Effector memory CD4-positive, alpha-beta T cell (primary cell): ENCODE measurements around the gene CASP10.
"Not testable (repeated sequence)": the region's sequence is repeated elsewhere in the genome, so short reads cannot be mapped to it uniquely, and the experiment has no call there.

Experiments
- DNase-seq, 3 donors: peaks; one replicate each; pipeline ENCODE4 v3.0.0-alpha.2; 2020
- H3K27ac ChIP-seq: 2 replicates; pipeline ENCODE4 v1.7.0; 2013; ENCODE audit warnings: mild to moderate bottlenecking, low read length, moderate library complexity; ENCODE audit not compliant: insufficient read depth, poor library complexity, severe bottlenecking
- H3K27me3 ChIP-seq: replicated peaks from 2 replicates; pipeline ENCODE4 v1.7.0; 2013; ENCODE audit warnings: mild to moderate bottlenecking, low read length; ENCODE audit not compliant: insufficient read depth, control insufficient read depth, poor library complexity, severe bottlenecking
- H3K36me3 ChIP-seq: 2 replicates; pipeline ENCODE4 v1.7.0; 2013; ENCODE audit warnings: mild to moderate bottlenecking, low read length, moderate library complexity; ENCODE audit not compliant: control insufficient read depth, insufficient read depth
- H3K4me1 ChIP-seq: 2 replicates; pipeline ENCODE4 v1.7.0; 2013; ENCODE audit warnings: low read length, mild to moderate bottlenecking; ENCODE audit not compliant: control insufficient read depth, insufficient read depth, poor library complexity, severe bottlenecking
- H3K4me3 ChIP-seq: 2 replicates; pipeline ENCODE4 v1.7.0; 2013; ENCODE audit warnings: low read length, low read depth, mild to moderate bottlenecking; ENCODE audit not compliant: insufficient read depth, poor library complexity, severe bottlenecking
- H3K9me3 ChIP-seq: 2 replicates; pipeline ENCODE4 v1.7.0; 2013; ENCODE audit warnings: mild to moderate bottlenecking, low read length, moderate library complexity; ENCODE audit not compliant: control insufficient read depth

CASP10 gene

GRCh38 chr2:201156640-201157039, 26.3 kb upstream of the CASP10 start:
- no peaks in the 10 kb centered on the region for H3K9me3 ChIP-seq
- H3K27ac ChIP-seq: no peak overlapping the region
- H3K4me1 ChIP-seq: peaks cover 8% of the 10 kb centered on the region
- no peak overlapping the region for H3K4me3 ChIP-seq
- peaks cover 68% of the 10 kb centered on the region for H3K36me3 ChIP-seq
- H3K27me3 ChIP-seq: no peaks in the 10 kb centered on the region
- DNase-seq: no peak

GRCh38 chr2:201157694-201158093, 25.2 kb upstream of the CASP10 start:
- Histone ChIP-seq H3K4me1 (peaks cover 8% of the 10 kb centered on the region), H3K4me3 (no peak overlapping the region), H3K27me3 (no peaks in the 10 kb centered on the region), H3K9me3 (no peaks in the 10 kb centered on the region), H3K36me3 (peaks cover 72% of the 10 kb centered on the region), H3K27ac (peak overlapping the region; percentile 39)
- DNase-seq: no peak

GRCh38 chr2:201158111-201158929, 24.6 kb upstream of the CASP10 start:
- Histone ChIP-seq H3K4me1 (peaks cover 8% of the 10 kb centered on the region), H3K4me3 (no peak overlapping the region), H3K9me3 (no peaks in the 10 kb centered on the region), H3K27ac (peak overlapping the region; percentile 39), H3K36me3 (peaks cover 72% of the 10 kb centered on the region), H3K27me3 (no peaks in the 10 kb centered on the region)
- DNase-seq: peak; percentile 18 to 41 (median 21)

- Histone ChIP-seq H3K27ac (no peak overlapping the region), H3K36me3 (peaks cover 65% of the 10 kb centered on the region)
- no peak for DNase-seq
Observed at GRCh38 chr2:201164166-201164565, 18.8 kb upstream of the CASP10 start.

GRCh38 chr2:201167546-201167945, 15.4 kb upstream of the CASP10 start:
- no peak overlapping the region for H3K4me3 ChIP-seq
- H3K36me3 ChIP-seq: peaks cover 39% of the 10 kb centered on the region
- no peak overlapping the region for H3K27ac ChIP-seq
- no peaks in the 10 kb centered on the region for H3K4me1 ChIP-seq
- DNase-seq: no peak
- H3K27me3 ChIP-seq: no peaks in the 10 kb centered on the region
- H3K9me3 ChIP-seq: peaks cover 3% of the 10 kb centered on the region

More at GRCh38 chr2:201164166-201164565, 18.8 kb upstream of the CASP10 start:
- no peaks in the 10 kb centered on the region for H3K4me1 ChIP-seq
- H3K27me3 ChIP-seq: no peaks in the 10 kb centered on the region
- H3K9me3 ChIP-seq: peaks cover 3% of the 10 kb centered on the region
- H3K4me3 ChIP-seq: no peak overlapping the region

GRCh38 chr2:201168496-201168895, 14.4 kb upstream of the CASP10 start:
- H3K4me1 ChIP-seq, H3K27ac ChIP-seq, H3K9me3 ChIP-seq, H3K4me3 ChIP-seq, H3K27me3 ChIP-seq, DNase-seq: not testable (repeated sequence)
- peaks cover 29% of the 10 kb centered on the region for H3K36me3 ChIP-seq

GRCh38 chr2:201171259-201171814, 11.6 kb upstream of the CASP10 start:
- Histone ChIP-seq H3K27me3 (no peaks in the 10 kb centered on the region), H3K4me1 (no peaks in the 10 kb centered on the region), H3K4me3 (no peak overlapping the region), H3K36me3 (peaks cover 12% of the 10 kb centered on the region), H3K27ac (no peak overlapping the region), H3K9me3 (peaks cover 3% of the 10 kb centered on the region)
- DNase-seq: no peak

- Histone ChIP-seq H3K27ac (no peak overlapping the region), H3K9me3 (peaks cover 3% of the 10 kb centered on the region), H3K27me3 (no peaks in the 10 kb centered on the region), H3K4me1 (no peaks in the 10 kb centered on the region), H3K36me3 (peaks cover 3% of the 10 kb centered on the region), H3K4me3 (no peak overlapping the region)
- DNase-seq: no peak
Observed at GRCh38 chr2:201172279-201172678, 10.7 kb upstream of the CASP10 start.

- Histone ChIP-seq H3K9me3 (no peaks in the 10 kb centered on the region), H3K27ac (no peak overlapping the region), H3K4me3 (no peak overlapping the region)
Observed at GRCh38 chr2:201174687-201175086, 8.3 kb upstream of the CASP10 start.

GRCh38 chr2:201176081-201176481, 6.9 kb upstream of the CASP10 start:
- no peaks in the 10 kb centered on the region for H3K4me1 ChIP-seq
- no peak for DNase-seq
- no peaks in the 10 kb centered on the region for H3K9me3 ChIP-seq
- H3K36me3 ChIP-seq: no peaks in the 10 kb centered on the region
- H3K4me3 ChIP-seq: no peak overlapping the region
- no peaks in the 10 kb centered on the region for H3K27me3 ChIP-seq
- H3K27ac ChIP-seq: no peak overlapping the region

More at GRCh38 chr2:201174687-201175086, 8.3 kb upstream of the CASP10 start:
- no peaks in the 10 kb centered on the region for H3K27me3 ChIP-seq
- DNase-seq: no peak
- H3K36me3 ChIP-seq: no peaks in the 10 kb centered on the region
- no peaks in the 10 kb centered on the region for H3K4me1 ChIP-seq
